Trophoblast cell (in vitro differentiated cells and primary cell): ENCODE measurements around the gene MYO15A.

ENCODE experiments used
- DNase-seq, 2 donors: peaks; one replicate each; pipeline ENCODE4 v3.0.0-alpha.2; 2016
- H2AFZ ChIP-seq: 2 replicates; pipeline ENCODE4 v1.6.1; 2013; ENCODE audit warnings: low read length, moderate library complexity, mild to moderate bottlenecking; ENCODE audit not compliant: insufficient read depth, poor library complexity
- H2AK5ac ChIP-seq: 2 replicates; pipeline ENCODE4 v1.6.1; 2013; ENCODE audit warnings: mild to moderate bottlenecking, low read length
- H2BK120ac ChIP-seq: 2 replicates; pipeline ENCODE4 v1.6.1; 2013; ENCODE audit warnings: low read length, mild to moderate bottlenecking, moderate library complexity; ENCODE audit not compliant: insufficient read depth, poor library complexity
- H2BK12ac ChIP-seq: 2 replicates; pipeline ENCODE4 v1.6.1; 2013; ENCODE audit warnings: mild to moderate bottlenecking, low read length, moderate library complexity
- H2BK5ac ChIP-seq: 2 replicates; pipeline ENCODE4 v1.6.1; 2013; ENCODE audit warnings: low read length, low read depth, moderate library complexity, mild to moderate bottlenecking; ENCODE audit not compliant: poor library complexity
- H3K14ac ChIP-seq: 2 replicates; pipeline ENCODE4 v1.6.1; 2013; ENCODE audit warnings: mild to moderate bottlenecking, low read length
- H3K18ac ChIP-seq: 2 replicates; pipeline ENCODE4 v1.6.1; 2013; ENCODE audit warnings: mild to moderate bottlenecking, low read length
- H3K23ac ChIP-seq: 2 replicates; pipeline ENCODE4 v1.6.1; 2013; ENCODE audit warnings: low read length
- H3K27ac ChIP-seq: 2 replicates; pipeline ENCODE4 v1.5.1; 2013; ENCODE audit warnings: low read depth, mild to moderate bottlenecking, inconsistent platforms, low read length, moderate library complexity
- H3K27me3 ChIP-seq: 2 replicates; pipeline ENCODE4 v1.6.1; 2013; ENCODE audit warnings: inconsistent platforms, mild to moderate bottlenecking, low read length, moderate library complexity; ENCODE audit not compliant: insufficient read depth
- H3K36me3 ChIP-seq, 2 experiments: 1 replicate in 1 of 2; 2 replicates in 1 of 2; pipeline ENCODE4 v1.6.1; 2013; ENCODE audit warnings: low read length in 2 of 2, mild to moderate bottlenecking in 2 of 2, moderate library complexity in 1 of 2; ENCODE audit not compliant: insufficient read depth in 2 of 2, control insufficient read depth in 1 of 2
- H3K4ac ChIP-seq: 2 replicates; pipeline ENCODE4 v1.6.1; 2013; ENCODE audit warnings: low read depth, mild to moderate bottlenecking, low read length, moderate library complexity
- H3K4me1 ChIP-seq, 2 experiments: 1 replicate in 1 of 2; 2 replicates in 1 of 2; pipeline ENCODE4 v1.6.1; 2013; ENCODE audit warnings: low read length in 2 of 2, mild to moderate bottlenecking in 2 of 2, moderate library complexity in 1 of 2; ENCODE audit not compliant: insufficient read depth in 2 of 2, control insufficient read depth in 1 of 2
- H3K4me2 ChIP-seq: 2 replicates; pipeline ENCODE4 v1.6.1; 2013; ENCODE audit warnings: inconsistent platforms, mild to moderate bottlenecking, low read length, moderate library complexity
- H3K4me3 ChIP-seq: 2 replicates; pipeline ENCODE4 v1.5.1; 2013; ENCODE audit warnings: mild to moderate bottlenecking, low read depth, low read length, inconsistent platforms
- H3K79me1 ChIP-seq: one replicate; pipeline ENCODE4 v1.6.1; 2013; ENCODE audit warnings: low read length
- H3K79me2 ChIP-seq: 2 replicates; pipeline ENCODE4 v1.6.1; 2013; ENCODE audit warnings: low read length, mild to moderate bottlenecking; ENCODE audit not compliant: control insufficient read depth, insufficient read depth, poor library complexity
- H3K9ac ChIP-seq: 2 replicates; pipeline ENCODE4 v1.6.1; 2013; ENCODE audit warnings: mild to moderate bottlenecking, low read length
- H3K9me3 ChIP-seq: 2 replicates; pipeline ENCODE4 v1.6.1; 2013; ENCODE audit warnings: low read depth, mild to moderate bottlenecking, control low read depth, inconsistent platforms, low read length; ENCODE audit not compliant: insufficient read depth
- H4K12ac ChIP-seq: 2 replicates; pipeline ENCODE4 v1.6.1; 2013; ENCODE audit warnings: low read depth, mild to moderate bottlenecking, low read length, moderate library complexity
- H4K8ac ChIP-seq: 2 replicates; pipeline ENCODE4 v1.6.1; 2013; ENCODE audit warnings: low read depth, mild to moderate bottlenecking, low read length, moderate library complexity
- H4K91ac ChIP-seq: one replicate; pipeline ENCODE4 v1.6.1; 2013; ENCODE audit warnings: low read depth, mild to moderate bottlenecking, low read length, moderate library complexity
- WGBS: extraction: QIAGEN DNeasy Blood & Tissue Kit; methylation state at CpG from one replicate; pipeline ENCODE4 v1.1.7; 2013; ENCODE audit warnings: missing lambda C conversion rate; ENCODE audit not compliant: insufficient read length, insufficient coverage; ENCODE audit errors: extremely low coverage; 5-methylcytosine and 5-hydroxymethylcytosine counted together

The MYO15A gene

DNA sequence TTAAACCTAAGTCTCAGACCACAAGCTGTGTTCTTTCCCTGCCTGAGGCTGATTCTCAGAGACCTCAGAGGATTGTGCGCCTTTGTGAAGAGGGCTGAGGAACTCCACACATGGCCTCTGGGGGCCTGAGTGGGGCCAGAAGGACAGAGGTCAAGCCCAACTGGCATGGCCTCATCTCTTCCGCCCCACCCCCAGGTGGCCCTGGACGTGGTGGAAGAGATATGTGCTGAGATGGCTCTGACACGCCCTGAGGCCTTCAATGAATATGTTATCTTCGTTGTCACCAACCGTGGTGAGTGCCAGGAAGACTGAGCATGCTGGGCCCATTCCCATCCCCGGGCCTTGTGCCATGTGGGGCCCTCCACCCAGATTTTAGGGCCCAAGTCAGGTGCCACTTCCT, 55.0 kb downstream of the MYO15A start:
- no peaks in the 10 kb centered on the region for H3K27me3 ChIP-seq
- no peak overlapping the region for H2BK5ac ChIP-seq
- no CpG with 5 or more reads among the region's 7 CpGs for WGBS

DNA sequence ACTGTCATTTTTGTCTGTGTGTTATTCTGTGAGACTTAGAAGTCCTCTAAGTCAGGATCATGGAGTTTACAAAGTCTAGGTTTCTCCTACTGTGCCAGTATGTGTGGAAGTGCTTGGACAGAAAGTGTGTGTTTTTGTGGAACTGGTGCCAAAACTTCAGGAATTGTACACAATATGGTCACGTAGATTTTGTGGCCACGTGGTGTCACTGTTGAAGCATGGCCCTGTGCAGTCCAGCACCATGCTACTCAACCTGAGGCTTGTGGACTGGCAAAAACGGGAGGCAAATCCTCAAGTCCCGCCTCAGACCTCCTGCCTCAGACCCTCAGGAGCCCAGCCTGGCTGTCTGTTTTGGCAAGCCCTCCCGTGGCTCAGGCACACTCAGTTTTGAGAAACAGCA, 58.3 kb downstream of the MYO15A start:
- Histone ChIP-seq H3K9ac (no peak overlapping the region), H2BK120ac (no peak overlapping the region), H4K8ac (no peak overlapping the region), H3K4me3 (no peak overlapping the region), H3K14ac (no peak overlapping the region), H3K9me3 (peaks cover 8% of the 10 kb centered on the region), H2BK12ac (no peak overlapping the region), H4K91ac (no peak overlapping the region), H3K4me1 (no peaks in the 10 kb centered on the region), H3K79me1 (no peaks in the 10 kb centered on the region), H2BK5ac (no peak overlapping the region), H3K27ac (no peak overlapping the region), H2AFZ (no peak overlapping the region), H3K4ac (no peak overlapping the region), H3K36me3 (no peaks in the 10 kb centered on the region), H3K23ac (no peak overlapping the region), H3K4me2 (no peak overlapping the region), H4K12ac (no peak overlapping the region), H3K27me3 (no peaks in the 10 kb centered on the region), H2AK5ac (no peak overlapping the region), H3K79me2 (no peaks in the 10 kb centered on the region), H3K18ac (no peak overlapping the region)
- peak in 1 of 2 donors; percentile 36 for DNase-seq
- no CpG with 5 or more reads among the region's 5 CpGs for WGBS

More for the DNA sequence above, 55.0 kb downstream of the MYO15A start:
- no peak overlapping the region for H3K4ac ChIP-seq
- peak in 1 of 2 donors; percentile 2 for DNase-seq
- H2AK5ac ChIP-seq: no peak overlapping the region
- H3K4me1 ChIP-seq: peaks cover under 1 to 1% of the 10 kb centered on the region in 2 experiments
- H3K79me2 ChIP-seq: no peaks in the 10 kb centered on the region
- H3K27ac ChIP-seq: no peak overlapping the region
- peaks cover 7% of the 10 kb centered on the region for H3K9me3 ChIP-seq
- H3K4me3 ChIP-seq: no peak overlapping the region
- H4K91ac ChIP-seq: no peak overlapping the region
- H4K8ac ChIP-seq: no peak overlapping the region
- no peak overlapping the region for H3K23ac ChIP-seq
- H3K4me2 ChIP-seq: no peak overlapping the region
- no peak overlapping the region for H2BK120ac ChIP-seq
- no peak overlapping the region for H3K9ac ChIP-seq
- no peak overlapping the region for H4K12ac ChIP-seq
- H2BK12ac ChIP-seq: no peak overlapping the region
- no peaks in the 10 kb centered on the region for H3K36me3 ChIP-seq
- no peak overlapping the region for H3K14ac ChIP-seq
- no peak overlapping the region for H3K18ac ChIP-seq
- H2AFZ ChIP-seq: no peak overlapping the region
- peaks cover under 1% of the 10 kb centered on the region for H3K79me1 ChIP-seq

DNA sequence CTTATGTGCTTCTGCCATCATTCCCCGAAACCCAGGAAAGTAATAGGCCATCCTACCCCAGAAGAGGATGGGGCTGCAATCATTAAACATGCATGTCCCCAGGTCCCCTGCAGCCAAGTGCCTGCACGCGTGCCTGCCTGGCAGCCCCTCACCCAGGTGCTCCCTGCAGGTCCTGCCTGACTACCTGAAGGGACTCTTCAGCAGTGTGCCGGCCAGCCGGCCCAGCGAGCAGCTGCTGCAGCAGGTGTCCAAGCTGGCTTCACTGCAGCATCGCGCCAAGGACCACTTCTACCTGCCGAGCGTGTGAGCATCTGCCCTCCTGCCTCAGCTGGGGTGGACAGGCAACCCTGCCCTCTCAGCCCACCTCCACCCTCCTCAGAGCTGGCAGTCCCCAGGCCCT, 58.9 kb downstream of the MYO15A start:
- no peak overlapping the region for H2BK120ac ChIP-seq
- WGBS: no CpG with 5 or more reads among the region's 10 CpGs

DNA sequence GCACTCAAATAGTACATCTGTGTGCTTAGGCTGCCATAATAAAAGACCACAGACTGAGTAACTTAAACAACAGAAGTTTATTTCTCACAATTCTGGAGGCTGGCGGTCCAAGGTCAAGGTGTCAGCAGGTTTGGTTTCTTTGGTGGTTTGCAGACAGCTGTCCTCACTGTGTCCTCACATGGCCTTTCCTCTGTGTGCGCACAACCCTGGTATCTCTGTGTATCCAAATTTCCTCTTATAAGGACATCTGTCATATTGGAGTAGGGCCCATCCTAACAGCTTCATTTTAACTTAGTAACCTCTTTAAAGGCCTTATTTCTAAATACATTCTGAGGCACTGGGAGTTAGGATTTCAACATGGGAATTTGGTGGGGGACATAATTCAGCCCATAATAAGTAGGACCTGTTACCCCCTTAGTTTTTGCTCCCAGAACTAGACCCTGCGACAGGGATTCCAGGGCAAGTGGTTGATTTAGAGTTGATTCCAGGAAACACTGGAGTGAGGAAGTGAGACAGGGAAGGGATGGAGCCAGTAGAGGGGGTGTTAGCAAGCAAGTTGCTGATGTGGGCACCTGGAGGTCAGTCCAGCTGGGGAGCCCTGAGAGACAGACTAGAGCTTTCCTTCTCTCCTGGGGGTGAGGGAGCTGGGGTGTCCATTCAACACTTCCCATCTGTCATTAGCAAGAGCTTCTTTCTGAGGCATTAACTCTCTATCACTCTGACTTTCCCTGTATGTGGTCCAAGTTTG, 64.1 kb downstream of the MYO15A start:
- Histone ChIP-seq H3K27me3 (no peaks in the 10 kb centered on the region), H3K18ac (no peak overlapping the region), H4K12ac (no peak overlapping the region), H2BK120ac (no peak overlapping the region), H2BK12ac (no peak overlapping the region), H3K4ac (no peak overlapping the region), H2BK5ac (no peak overlapping the region), H3K79me2 (no peaks in the 10 kb centered on the region), H3K9ac (no peak overlapping the region), H3K14ac (no peak overlapping the region), H3K27ac (no peak overlapping the region), H2AK5ac (no peak overlapping the region), H3K4me3 (no peak overlapping the region), H3K36me3 (no peaks in the 10 kb centered on the region), H3K4me1 (no peaks in the 10 kb centered on the region), H4K8ac (no peak overlapping the region), H4K91ac (no peak overlapping the region), H2AFZ (no peak overlapping the region), H3K23ac (no peak overlapping the region), H3K9me3 (peaks cover 2% of the 10 kb centered on the region), H3K79me1 (no peaks in the 10 kb centered on the region), H3K4me2 (no peak overlapping the region)
- no peak for DNase-seq
- WGBS: no CpG with 5 or more reads among the region's 3 CpGs

More for the DNA sequence above, 58.9 kb downstream of the MYO15A start:
- no peak overlapping the region for H2BK12ac ChIP-seq
- H2BK5ac ChIP-seq: no peak overlapping the region
- peak overlapping the region; percentile 14 for H3K23ac ChIP-seq
- no peaks in the 10 kb centered on the region for H3K36me3 ChIP-seq
- H4K91ac ChIP-seq: no peak overlapping the region
- H3K9me3 ChIP-seq: peaks cover 8% of the 10 kb centered on the region
- H3K27ac ChIP-seq: no peak overlapping the region
- no peaks in the 10 kb centered on the region for H3K27me3 ChIP-seq
- H3K18ac ChIP-seq: no peak overlapping the region
- H3K79me1 ChIP-seq: no peaks in the 10 kb centered on the region
- no peak for DNase-seq
- H3K14ac ChIP-seq: no peak overlapping the region
- H3K4me1 ChIP-seq: no peaks in the 10 kb centered on the region
- H3K9ac ChIP-seq: no peak overlapping the region
- no peak overlapping the region for H4K8ac ChIP-seq
- H2AK5ac ChIP-seq: no peak overlapping the region
- no peak overlapping the region for H3K4me3 ChIP-seq
- no peak overlapping the region for H3K4ac ChIP-seq
- no peak overlapping the region for H2AFZ ChIP-seq
- no peaks in the 10 kb centered on the region for H3K79me2 ChIP-seq
- H4K12ac ChIP-seq: no peak overlapping the region
- H3K4me2 ChIP-seq: no peak overlapping the region
